H1 (cell line): ENCODE measurements around the gene TXNIP. TPM values are rescaled to one million over a fixed set of nuclear protein-coding genes. Genes with fewer than 3 reads are reported as not detected.

Experiments used
- HDAC2 ChIP-seq, 2 experiments: fragments of 300-600 bp in 1 of 2; sonication (generic) in 1 of 2; IDR thresholded peaks; 2 replicates each; pipeline ENCODE4 v1.6.1; 2011 to 2012; ENCODE audit warnings: low read depth in 2 of 2, low read length in 2 of 2, mild to moderate bottlenecking in 2 of 2, moderate library complexity in 2 of 2, borderline replicate concordance in 1 of 2, inconsistent platforms in 1 of 2
- JUN ChIP-seq: IDR thresholded peaks from 2 replicates; pipeline ENCODE4 v1.6.1; 2011; ENCODE audit warnings: low read depth, mild to moderate bottlenecking, improper control_type of control experiment, low read length
- JUND ChIP-seq: IDR thresholded peaks from 2 replicates; pipeline ENCODE4 v1.6.1; 2011; ENCODE audit warnings: mild to moderate bottlenecking, improper control_type of control experiment, low read length
- RAD21 ChIP-seq, 2 experiments: IDR thresholded peaks in 1 of 2; conservative IDR thresholded peaks in 1 of 2; 2 replicates each; pipeline ENCODE4 v1.6.1; 2011; ENCODE audit warnings: low read depth in 2 of 2, low read length in 2 of 2, improper control_type of control experiment in 1 of 2, inconsistent platforms in 1 of 2, mild to moderate bottlenecking in 1 of 2, moderate library complexity in 1 of 2
- RFX5 ChIP-seq: IDR thresholded peaks from 2 replicates; pipeline ENCODE4 v1.6.1; 2011; ENCODE audit warnings: low read depth, low read length, improper control_type of control experiment, borderline replicate concordance
- RXRA ChIP-seq: IDR thresholded peaks from 2 replicates; pipeline ENCODE4 v1.6.1; 2011; ENCODE audit warnings: low read depth, mild to moderate bottlenecking, low read length, moderate library complexity; ENCODE audit not compliant: insufficient read depth
- polyA plus RNA-seq, 7 experiments: library from polyadenylated mRNA; depleted of rRNA in 3 of 7; stranded (reverse) in 5 of 7; unstranded in 2 of 7; fragments of >200 nt in 5 of 7; fragments of 200-250 nt in 2 of 7; gene quantifications; 1 replicate in 5 of 7; 2 replicates in 1 of 7; 4 replicates in 1 of 7; pipeline versions ENCODE4 v1.2.1 to v1.2.3, GENCODE V29; 2011 to 2013; ENCODE audit warnings: missing spikeins in 2 of 7, mixed read lengths in 2 of 7
- total RNA-seq: library from RNA; stranded (reverse); fragmentation: NEBNext Ultra II Directional; extraction: Animal tissue kit (Norgen Biotek cat#: 25700); gene quantifications from 2 replicates; pipeline ENCODE4 v1.2.1, GENCODE V29; 2021
- TF ChIP-seq, protein P1 (sequence below), 3 experiments: IDR thresholded peaks; 1 replicate in 2 of 3; 2 replicates in 1 of 3; pipeline versions ENCODE4 v1.5.1 to v1.6.1; 2011; ENCODE audit warnings: low read length in 3 of 3, mild to moderate bottlenecking in 3 of 3, inconsistent platforms in 2 of 3, low read depth in 1 of 3, moderate library complexity in 1 of 3; ENCODE audit not compliant: insufficient read depth in 1 of 3; ENCODE audit errors: control extremely low read depth in 1 of 3

TXNIP gene
- total and polyA plus RNA-seq, 2 of the 8 experiments (the other 6 are each of a cell fraction or from before 2014, with no cell fraction given): 12.3 to 56.8 TPM

DNA sequence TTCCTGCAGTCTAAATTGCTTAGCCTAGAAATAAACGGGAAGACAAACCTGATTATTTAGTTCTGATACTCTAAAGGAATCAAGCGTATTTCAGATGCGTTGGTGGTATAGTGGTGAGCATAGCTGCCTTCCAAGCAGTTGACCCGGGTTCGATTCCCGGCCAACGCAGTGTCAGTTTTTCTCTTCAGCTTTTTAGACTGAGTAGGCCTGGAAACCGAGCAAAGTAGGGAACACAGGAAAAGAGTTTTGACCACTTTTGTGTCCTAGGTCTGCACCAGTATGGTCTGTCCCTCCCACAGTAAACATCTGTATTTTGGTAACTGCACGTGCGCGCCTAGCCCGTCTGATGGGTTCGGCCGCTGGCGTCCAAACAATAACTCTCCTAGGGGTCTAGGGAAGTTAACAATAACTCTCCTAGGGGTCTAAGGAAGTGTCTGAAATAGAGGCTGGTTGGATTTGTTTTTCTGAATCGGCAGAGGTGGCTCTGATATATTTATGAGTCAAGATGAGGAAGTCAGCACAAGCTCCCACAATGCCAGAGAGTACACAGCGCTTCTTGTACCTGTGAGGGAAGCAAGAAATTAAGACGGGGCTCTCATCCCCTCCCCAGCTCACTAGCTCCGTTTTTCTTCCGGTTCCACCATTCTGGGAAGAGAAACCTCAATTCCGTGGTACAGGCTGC, 40.7 kb upstream of the TXNIP start (continued):
- no peak for TF ChIP-seq HDAC2 (IDR thresholded peaks at IDR 0.05; ENCODE audit: borderline replicate concordance in 1 of 2, low read depth in 2 of 2, low read length in 2 of 2)
- TF ChIP-seq RFX5: no peak
- no peak for TF ChIP-seq JUN
- TF ChIP-seq JUND: no peak
- TF ChIP-seq RXRA: no peak
- TF ChIP-seq RAD21 (IDR thresholded peaks at IDR 0.05 in 1 of 2, conservative IDR thresholded peaks at IDR 0.05 in 1 of 2; ENCODE audit: low read depth in 2 of 2, low read length in 2 of 2): no peak
- TF ChIP-seq, protein P1, sequence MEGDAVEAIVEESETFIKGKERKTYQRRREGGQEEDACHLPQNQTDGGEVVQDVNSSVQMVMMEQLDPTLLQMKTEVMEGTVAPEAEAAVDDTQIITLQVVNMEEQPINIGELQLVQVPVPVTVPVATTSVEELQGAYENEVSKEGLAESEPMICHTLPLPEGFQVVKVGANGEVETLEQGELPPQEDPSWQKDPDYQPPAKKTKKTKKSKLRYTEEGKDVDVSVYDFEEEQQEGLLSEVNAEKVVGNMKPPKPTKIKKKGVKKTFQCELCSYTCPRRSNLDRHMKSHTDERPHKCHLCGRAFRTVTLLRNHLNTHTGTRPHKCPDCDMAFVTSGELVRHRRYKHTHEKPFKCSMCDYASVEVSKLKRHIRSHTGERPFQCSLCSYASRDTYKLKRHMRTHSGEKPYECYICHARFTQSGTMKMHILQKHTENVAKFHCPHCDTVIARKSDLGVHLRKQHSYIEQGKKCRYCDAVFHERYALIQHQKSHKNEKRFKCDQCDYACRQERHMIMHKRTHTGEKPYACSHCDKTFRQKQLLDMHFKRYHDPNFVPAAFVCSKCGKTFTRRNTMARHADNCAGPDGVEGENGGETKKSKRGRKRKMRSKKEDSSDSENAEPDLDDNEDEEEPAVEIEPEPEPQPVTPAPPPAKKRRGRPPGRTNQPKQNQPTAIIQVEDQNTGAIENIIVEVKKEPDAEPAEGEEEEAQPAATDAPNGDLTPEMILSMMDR (IDR thresholded peaks at IDR 0.05; ENCODE audit: control extremely low read depth in 1 of 3, insufficient read depth in 1 of 3, low read depth in 1 of 3, low read length in 3 of 3): no peak
- TF ChIP-seq, all 59 proteins: peak for 10
